Panc1 (cell line): ENCODE results near the gene C11orf21. TPM values are rescaled to one million over a fixed set of nuclear protein-coding genes. Genes with fewer than 3 reads are reported as not detected.

Experiments
- ATAC-seq: fragments of 200-7000 bp; cut with Tn5 transposase; 2 replicates; pipeline ENCODE4 v1.9.1; 2020; ENCODE audit warnings: mild to moderate bottlenecking, moderate library complexity
- BruUV-seq: library from RNA; stranded (reverse); fragments of 400-500 nt; replicated peaks from 2 replicates; lab custom pipeline; 2021; lab: Mats Ljungman, UMichigan
- CTCF ChIA-PET: fragments of 300-600 bp; sonication (Branson Sonifier 250); formaldehyde crosslinking; loops from one replicate; lab custom pipeline; 2022; ENCODE audit warnings: antibody characterized with exemption; lab: Charles Lee
- POLR2A ChIA-PET: fragments of 300-600 bp; sonication (Branson Sonifier 250); formaldehyde crosslinking; loops from one replicate; lab custom pipeline; 2022; ENCODE audit warnings: antibody characterized with exemption; lab: Charles Lee
- DNase-seq: peaks from one replicate; pipeline ENCODE4 v3.0.0-alpha.2; 2010; ENCODE audit warnings: low read depth, low spot score
- H3K27ac ChIP-seq: 2 replicates; pipeline ENCODE4 v1.5.1; 2011; ENCODE audit warnings: mild to moderate bottlenecking, low read length, inconsistent platforms
- H3K27me3 ChIP-seq: fragments of 200-500 bp; sonication (Bioruptor generic); 2 replicates; pipeline ENCODE4 v1.6.0; 2014; ENCODE audit warnings: low read length, inconsistent platforms; ENCODE audit not compliant: control insufficient read depth, insufficient read depth
- H3K36me3 ChIP-seq: fragments of 200-500 bp; sonication (Bioruptor generic); 2 replicates; pipeline ENCODE4 v1.5.1; 2014; ENCODE audit warnings: inconsistent platforms, mild to moderate bottlenecking, low read length, moderate library complexity; ENCODE audit not compliant: control insufficient read depth, insufficient read depth
- H3K4me1 ChIP-seq: 2 replicates; pipeline ENCODE4 v1.5.1; 2011; ENCODE audit warnings: inconsistent platforms, mild to moderate bottlenecking, low read length, moderate library complexity; ENCODE audit not compliant: control insufficient read depth, insufficient read depth
- H3K4me3 ChIP-seq, 2 experiments: 2 replicates each; pipeline ENCODE4 v1.5.1; 2011 to 2012; ENCODE audit warnings: low read depth in 2 of 2, low read length in 2 of 2, mild to moderate bottlenecking in 2 of 2, inconsistent platforms in 1 of 2, moderate library complexity in 1 of 2
- H3K9me3 ChIP-seq: fragments of 200-500 bp; sonication (Bioruptor generic); 2 replicates; pipeline ENCODE4 v1.5.1; 2014; ENCODE audit warnings: low read depth, mild to moderate bottlenecking, inconsistent platforms, low read length, moderate library complexity; ENCODE audit not compliant: control insufficient read depth, insufficient read depth
- CTCF ChIP-seq: fragments of 450-650 bp; IDR thresholded peaks from 2 replicates; pipeline ENCODE4 v1.5.1; 2017; ENCODE audit warnings: mild to moderate bottlenecking
- POLR2AphosphoS5 ChIP-seq: IDR thresholded peaks from 2 replicates; pipeline ENCODE4 v1.6.1; 2012; ENCODE audit warnings: mild to moderate bottlenecking, low read depth, low read length, moderate library complexity
- REST ChIP-seq, 2 experiments: IDR thresholded peaks; 2 replicates each; pipeline ENCODE4 v1.6.1; 2011 to 2012; ENCODE audit warnings: low read depth in 2 of 2, control low read depth in 1 of 2, low read length in 1 of 2, mild to moderate bottlenecking in 1 of 2, moderate library complexity in 1 of 2; ENCODE audit not compliant: insufficient read depth in 1 of 2
- SIN3A ChIP-seq: IDR thresholded peaks from 2 replicates; pipeline ENCODE4 v1.6.1; 2012; ENCODE audit warnings: low read depth, mild to moderate bottlenecking, low read length, moderate library complexity, borderline replicate concordance; ENCODE audit not compliant: insufficient read depth
- TCF7L2 ChIP-seq: IDR thresholded peaks from 2 replicates; pipeline ENCODE4 v1.6.1; 2011; ENCODE audit warnings: mild to moderate bottlenecking, low read depth, low read length, inconsistent platforms
- in situ Hi-C: cut with HindIII; loops from 2 replicates; pipeline ENCODE4 v1.10.0; 2016; ENCODE audit warnings: low sequenced_read_pairs, low pct_unique_long_range_greater_than_20kb
- intact Hi-C: fragments of 100-400 bp; cut with micrococcal nuclease; formaldehyde crosslinking; loops from one replicate; pipeline ENCODE4 v1.10.0; 2022; ENCODE audit not compliant: unreplicated experiment
- total RNA-seq: library from RNA; stranded (reverse); gene quantifications from one replicate; pipeline ENCODE4 v1.2.1, GENCODE V29; 2021; ENCODE audit not compliant: unreplicated experiment

Gene C11orf21
- total RNA-seq, 1 experiment from 2014 or later = 0.31 TPM

GRCh38 chr11:2305788-2306451, 4.2 kb upstream of the C11orf21 start:
- ChIA-PET POLR2A (interaction anchor here (0.6 to 1.2 kb wide), 4 partner anchors 9 to 1860 kb away, joined by 3 to 7 read pairs (median 4); no protein-coding TSS in a partner anchor), CTCF (interaction anchor here (0.5 to 3.9 kb wide), 17 partner anchors 7 to 765 kb away, joined by 3 to 102 read pairs (median 5); no protein-coding TSS in a partner anchor)
- DNase-seq (no peak), ATAC-seq (no peak)
- Histone ChIP-seq H3K4me1 (no peaks in the 10 kb centered on the region), H3K27ac (no peak overlapping the region), H3K4me3 (no peak overlapping the region), H3K27me3 (no peaks in the 10 kb centered on the region), H3K36me3 (no peaks in the 10 kb centered on the region), H3K9me3 (no peaks in the 10 kb centered on the region)
- no TSS peak for BruUV-seq
- TF ChIP-seq CTCF = no peak
- TF ChIP-seq SIN3A = no peak
- TF ChIP-seq REST (IDR thresholded peaks at IDR 0.05; ENCODE audit: insufficient read depth in 1 of 2, low read depth in 2 of 2, low read length in 1 of 2) = no peak
- no peak for TF ChIP-seq TCF7L2
- TF ChIP-seq POLR2AphosphoS5 = no peak
- intact Hi-C loops (loop anchor here (1.0 kb wide), 1 partner anchor 113 kb away; no protein-coding TSS in a partner anchor), in situ Hi-C loops (no loop called here)

GRCh38 chr11:2305140-2305778, 3.5 kb upstream of the C11orf21 start:
- in situ Hi-C loops (no loop called here), intact Hi-C loops (loop anchor here (1.0 kb wide), 1 partner anchor 114 kb away; no protein-coding TSS in a partner anchor)
- ATAC-seq = peak; percentile 88
- no peak overlapping the region for H3K4me3 ChIP-seq
- no peaks in the 10 kb centered on the region for H3K9me3 ChIP-seq
- H3K27me3 ChIP-seq = no peaks in the 10 kb centered on the region
- no TSS peak for BruUV-seq
- POLR2A ChIA-PET = interaction anchor here (0.7 to 1.2 kb wide), 2 partner anchors 8 to 73 kb away, joined by 4 to 7 read pairs; no protein-coding TSS in a partner anchor
- DNase-seq = peak; percentile 35
- CTCF ChIA-PET = interaction anchor here (0.5 to 3.9 kb wide), 26 partner anchors 8 to 764 kb away, joined by 3 to 102 read pairs (median 4); partner anchors contain the start of gene TSSC4
- TF ChIP-seq SIN3A (no peak), CTCF (peak; percentile 99), REST (IDR thresholded peaks at IDR 0.05; ENCODE audit: insufficient read depth in 1 of 2, low read depth in 2 of 2, low read length in 1 of 2) (no peak)
- no peaks in the 10 kb centered on the region for H3K4me1 ChIP-seq
- H3K36me3 ChIP-seq = no peaks in the 10 kb centered on the region
- H3K27ac ChIP-seq = no peak overlapping the region
